HG02981 (cell line): Measurements from ENCODE around the gene DRD2.

Source experiments
- ATAC-seq: cut with Tn5 transposase; IDR thresholded peaks from one replicate; pipeline ENCODE4 v1.9.1; 2021; ENCODE audit warnings: mild to moderate bottlenecking, moderate library complexity; ENCODE audit not compliant: unreplicated experiment

The DRD2 gene

GRCh38 chr11:113487622-113488021 lies 12.4 kb upstream of the DRD2 start:
- no peak for ATAC-seq

- ATAC-seq, result no peak
These were observed 9.0 kb upstream of the DRD2 start for GRCh38 chr11:113484223-113484622.

DNA sequence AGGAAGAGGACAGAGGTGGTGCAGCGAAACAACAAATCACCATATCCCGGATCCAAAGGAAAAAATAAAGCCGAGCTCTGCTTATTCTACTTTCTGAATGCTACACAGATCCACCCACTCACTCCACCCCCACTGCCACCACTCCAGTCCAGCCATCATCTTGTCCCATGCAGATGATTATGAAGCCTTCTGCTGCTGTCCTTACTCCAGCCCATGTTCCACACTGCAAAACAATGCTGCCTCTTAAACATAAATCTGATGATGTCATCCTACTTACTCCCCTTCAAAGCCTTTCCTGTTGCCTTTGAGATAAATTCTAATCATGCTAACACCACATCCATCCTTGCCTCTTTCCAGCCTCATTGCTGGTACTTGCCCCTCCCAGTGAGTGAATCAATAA lies 6.5 kb upstream of the DRD2 start:
- ATAC-seq, result no peak

- ATAC-seq, result no peak
These were observed 6.0 kb upstream of the DRD2 start for GRCh38 chr11:113481226-113481625.

- no peak for ATAC-seq
These were observed 2.1 kb upstream of the DRD2 start for GRCh38 chr11:113477321-113477720.

- ATAC-seq, result no peak
These were observed 1.4 kb upstream of the DRD2 start for GRCh38 chr11:113476553-113476952.

DNA sequence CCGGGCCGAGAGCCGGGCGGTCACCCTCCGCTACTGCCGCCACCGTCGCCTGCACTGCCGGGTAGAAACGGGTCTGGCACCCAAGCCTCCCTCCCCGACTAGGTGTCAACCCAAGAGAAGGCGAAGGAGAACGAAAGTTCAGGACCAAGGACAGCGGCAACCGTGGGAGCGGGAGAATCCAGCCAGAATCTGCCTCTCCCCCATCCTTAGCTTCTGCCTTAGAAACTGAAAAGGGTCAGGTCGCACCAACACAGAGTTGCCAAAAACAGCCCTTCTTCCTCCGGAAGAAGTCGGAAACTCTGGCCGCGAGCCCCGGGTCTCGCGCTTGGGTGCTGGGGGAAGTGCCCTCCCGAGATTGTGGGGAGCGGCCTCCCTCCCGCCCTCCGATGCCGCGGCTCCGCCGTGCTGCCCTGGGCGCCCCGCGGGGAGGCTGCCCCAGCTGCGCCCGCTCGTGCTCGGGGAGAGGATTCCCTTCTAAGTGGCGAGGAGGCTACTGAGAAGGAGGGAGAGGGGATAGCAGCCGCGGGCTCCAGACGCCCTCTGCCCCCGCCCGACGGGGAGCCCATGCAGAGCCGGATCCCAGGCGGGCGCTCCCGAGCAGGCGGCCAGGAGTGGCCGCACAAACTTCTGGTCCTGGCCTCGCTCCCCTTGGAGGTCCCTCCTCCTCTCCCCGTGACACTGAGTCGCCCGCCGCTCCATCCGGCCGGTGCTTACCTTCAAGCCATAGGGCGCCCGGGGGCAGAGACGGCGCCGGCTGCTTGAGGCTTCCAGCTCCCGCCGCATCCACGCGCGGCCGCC lies 637 bp downstream of the DRD2 start:
- no peak for ATAC-seq

- ATAC-seq, result no peak
These were observed 1.2 kb downstream of the DRD2 start for GRCh38 chr11:113473983-113474361.

- no peak for ATAC-seq
These were observed 2.7 kb downstream of the DRD2 start for GRCh38 chr11:113472471-113472870.

- ATAC-seq, result no peak
These were observed 5.0 kb downstream of the DRD2 start for GRCh38 chr11:113470233-113470632.

DNA sequence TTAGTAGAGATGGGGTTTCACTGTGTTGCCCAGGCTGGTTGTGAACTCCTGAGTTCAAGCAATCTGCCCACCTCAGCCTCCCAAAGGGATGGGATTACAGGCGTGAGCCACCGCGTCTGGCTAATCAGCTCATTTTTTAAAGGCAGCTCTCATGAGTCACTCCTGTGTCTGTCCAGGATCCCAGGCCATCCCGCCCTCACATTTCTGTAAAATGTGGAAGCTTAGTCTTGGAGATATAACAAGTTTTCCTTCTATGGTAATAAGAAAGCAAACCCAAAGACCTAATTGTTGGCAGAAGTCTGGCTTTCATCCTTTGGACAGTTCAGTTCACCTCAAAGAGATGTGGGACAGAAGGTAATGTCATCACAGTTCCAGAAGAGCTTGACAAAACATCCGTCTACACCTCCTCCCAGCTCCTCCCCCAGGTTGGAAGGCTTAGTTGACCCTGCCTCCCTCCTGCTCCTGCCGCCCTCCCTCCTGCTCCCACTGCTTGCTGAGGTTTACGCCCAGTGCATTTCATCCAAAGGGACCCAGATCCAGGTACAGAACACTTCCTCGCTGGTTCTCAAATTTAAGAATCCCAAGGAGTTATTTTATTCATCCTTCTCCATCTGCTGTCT lies 6.4 kb downstream of the DRD2 start:
- no peak for ATAC-seq

DNA sequence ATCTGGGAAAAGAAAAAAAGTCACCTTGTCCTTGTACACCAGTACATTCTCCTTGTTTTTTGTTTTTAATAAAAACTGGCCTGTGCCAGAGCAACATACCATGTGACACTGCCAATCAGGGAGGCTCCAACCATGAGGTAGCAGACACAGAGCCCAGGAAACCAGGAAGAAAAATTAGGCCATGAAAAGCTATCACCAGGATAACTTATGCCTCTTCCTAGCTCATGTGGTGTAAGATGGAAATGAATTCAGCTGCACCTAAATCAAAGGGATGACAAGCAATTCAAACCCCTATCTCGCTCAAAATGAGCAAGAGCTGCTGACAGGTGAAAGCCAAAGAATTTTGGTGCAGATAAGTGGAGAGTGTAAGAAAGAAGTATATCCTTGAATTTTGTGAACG lies 7.7 kb downstream of the DRD2 start:
- no peak for ATAC-seq

- no peak for ATAC-seq
These were observed 9.4 kb downstream of the DRD2 start for GRCh38 chr11:113465786-113466185.

- no peak for ATAC-seq
These were observed 10.8 kb downstream of the DRD2 start for GRCh38 chr11:113464416-113464815.

DNA sequence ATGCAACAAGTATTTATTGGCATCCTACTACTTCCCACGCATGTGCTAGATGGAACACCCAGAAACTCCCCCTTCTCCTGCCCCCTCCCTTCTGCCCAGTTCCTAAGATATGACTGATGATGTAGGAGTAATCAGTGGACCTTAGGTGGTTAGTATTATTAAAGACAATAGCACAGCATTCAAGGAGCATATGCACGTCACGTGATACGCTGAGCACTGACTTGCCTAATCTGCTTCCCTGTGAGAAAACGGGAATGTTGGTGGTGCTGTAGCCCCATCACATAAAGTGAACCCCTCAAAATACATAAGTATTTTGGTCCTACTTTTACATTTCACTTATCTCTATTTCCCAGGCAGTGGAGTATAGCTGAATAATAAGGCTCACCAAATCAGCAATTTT lies 12.4 kb downstream of the DRD2 start:
- no peak for ATAC-seq

DNA sequence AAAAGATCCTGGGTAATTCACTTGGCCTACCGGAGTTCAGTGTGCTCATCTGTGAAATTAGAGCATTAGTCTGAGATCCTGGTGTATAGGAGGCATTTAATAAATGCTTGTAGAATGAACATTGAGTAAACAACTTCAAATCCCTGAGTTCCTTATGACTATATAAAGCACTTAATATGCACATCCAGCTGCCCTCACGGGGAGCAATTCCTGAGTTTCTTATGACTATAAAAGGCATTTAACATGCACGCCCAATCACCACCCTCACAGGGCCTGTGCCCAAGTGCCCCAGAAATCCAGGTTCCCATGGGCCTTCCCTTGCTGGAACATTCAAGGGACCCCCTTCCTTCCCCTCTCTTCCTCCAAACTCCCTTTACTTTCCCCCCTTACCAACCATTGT lies 13.6 kb downstream of the DRD2 start:
- no peak for ATAC-seq

- no peak for ATAC-seq
These were observed 14.7 kb downstream of the DRD2 start for GRCh38 chr11:113460469-113460868.

- ATAC-seq, result no peak
These were observed 17.0 kb downstream of the DRD2 start for GRCh38 chr11:113458189-113458588.

- ATAC-seq, result no peak
These were observed 17.4 kb downstream of the DRD2 start for GRCh38 chr11:113457784-113458183.

GRCh38 chr11:113454455-113454854 lies 20.7 kb downstream of the DRD2 start:
- no peak for ATAC-seq

DNA sequence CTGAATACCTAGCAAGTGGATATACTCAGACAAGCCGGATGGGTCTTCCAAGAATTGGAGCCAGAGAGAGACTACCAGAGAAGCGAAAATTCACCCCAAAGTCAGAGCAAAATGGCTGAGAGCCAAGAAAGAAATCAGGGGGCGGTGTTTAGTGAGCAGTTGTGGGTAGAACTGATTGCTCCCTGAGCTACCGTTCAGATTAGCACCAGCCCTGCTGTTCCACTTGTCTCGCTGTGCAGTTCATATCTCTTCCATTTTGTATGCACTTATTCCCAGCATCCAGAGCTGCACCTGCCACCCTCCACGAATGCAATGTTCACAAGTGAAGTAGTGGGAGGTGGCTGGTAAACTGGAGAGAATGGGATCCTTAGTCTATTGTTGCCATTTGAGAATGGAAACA lies 25.5 kb downstream of the DRD2 start:
- ATAC-seq, result no peak

- ATAC-seq, result no peak
These were observed 26.9 kb downstream of the DRD2 start for GRCh38 chr11:113448316-113448677.
